GM12892 (cell line): ENCODE measurements around the gene ASB10.

ENCODE experiments used
- POLR2A ChIP-seq: IDR thresholded peaks from 2 replicates; pipeline ENCODE4 v1.6.1; 2011; ENCODE audit warnings: low read depth, low read length, control low read depth
- POLR2AphosphoS5 ChIP-seq: IDR thresholded peaks from 2 replicates; pipeline ENCODE4 v1.6.1; 2011; ENCODE audit warnings: low read depth, low read length, control low read depth

GRCh38 chr7:151181011-151181431, 6.0 kb downstream of the ASB10 start:
- no peak for TF ChIP-seq POLR2A
- no peak for TF ChIP-seq POLR2AphosphoS5
